SK-N-SH (cell line): ENCODE data around the gene MSH5. TPM values are rescaled to one million over a fixed set of nuclear protein-coding genes. Genes with fewer than 3 reads are reported as not detected.

Experiments used
- CTCF ChIA-PET: fragments of 300-600, 350-600 bp; formaldehyde crosslinking; extraction: SDS; loops from one replicate; lab custom pipeline; 2021; lab: Yijun Ruan, JAX
- POLR2A ChIA-PET: fragments of 350-600 bp; sonication (Branson Sonifier 250); formaldehyde crosslinking; extraction: SDS; loops from one replicate; lab custom pipeline; 2020; ENCODE audit warnings: antibody characterized with exemption, inconsistent platforms; lab: Yijun Ruan, JAX
- DNase-seq: peaks from one replicate; pipeline ENCODE4 v3.0.0; 2012
- H2AFZ ChIP-seq: fragments of 200-600 bp; sonication (generic); 2 replicates; pipeline ENCODE4 v1.8.1; 2016; ENCODE audit warnings: antibody characterized with exemption, mild to moderate bottlenecking, low read depth
- H3F3A ChIP-seq: fragments of 200-600 bp; sonication (generic); replicated peaks from 2 replicates; pipeline ENCODE3; 2016; ENCODE audit warnings: antibody characterized with exemption, mild to moderate bottlenecking; ENCODE audit not compliant: insufficient read depth
- H3K27ac ChIP-seq, 2 experiments: fragments of 200-500 bp in 1 of 2; fragments of 200-600 bp in 1 of 2; sonication (Bioruptor generic) in 1 of 2; sonication (generic), shearing (Covaris generic) in 1 of 2; 2 replicates each; pipeline versions ENCODE4 v1.5.1 to v1.6.1; 2014 to 2016; ENCODE audit warnings: low read depth in 2 of 2, inconsistent platforms in 1 of 2, low read length in 1 of 2, mild to moderate bottlenecking in 1 of 2, mixed read lengths in 1 of 2
- H3K27me3 ChIP-seq: fragments of 200-600 bp; sonication (generic), shearing (Covaris generic); 2 replicates; pipeline ENCODE4 v1.6.1; 2016; ENCODE audit warnings: mixed run types; ENCODE audit not compliant: insufficient read depth
- H3K36me3 ChIP-seq, 2 experiments: fragments of 200-500 bp in 1 of 2; fragments of 200-600 bp in 1 of 2; sonication (Bioruptor generic) in 1 of 2; sonication (generic) in 1 of 2; replicated peaks in 1 of 2; 2 replicates each; pipeline versions ENCODE3 to v1.5.1; 2014 to 2016; ENCODE audit warnings: low read length in 1 of 2, mild to moderate bottlenecking in 1 of 2; ENCODE audit not compliant: insufficient read depth in 2 of 2, control insufficient read depth in 1 of 2
- H3K4me1 ChIP-seq, 2 experiments: fragments of 200-500 bp in 1 of 2; fragments of 200-600 bp in 1 of 2; sonication (Bioruptor generic) in 1 of 2; sonication (generic), shearing (Covaris generic) in 1 of 2; 2 replicates each; pipeline versions ENCODE4 v1.5.1 to v1.6.1; 2014 to 2016; ENCODE audit warnings: low read depth in 1 of 2, low read length in 1 of 2, mixed run types in 1 of 2; ENCODE audit not compliant: insufficient read depth in 2 of 2, control insufficient read depth in 1 of 2
- H3K4me2 ChIP-seq: fragments of 200-600 bp; sonication (generic), shearing (Covaris generic); 2 replicates; pipeline ENCODE4 v1.6.1; 2017; ENCODE audit warnings: mixed run types
- H3K4me3 ChIP-seq, 2 experiments: fragments of 200-500 bp in 1 of 2; fragments of 200-600 bp in 1 of 2; sonication (Bioruptor generic) in 1 of 2; sonication (generic), shearing (Covaris generic) in 1 of 2; 2 replicates each; pipeline versions ENCODE4 v1.5.1 to v1.8.1; 2014 to 2016; ENCODE audit warnings: low read depth in 2 of 2, inconsistent platforms in 1 of 2, low read length in 1 of 2, mild to moderate bottlenecking in 1 of 2, mixed read lengths in 1 of 2, moderate library complexity in 1 of 2
- H3K79me2 ChIP-seq: fragments of 200-600 bp; sonication (generic); 2 replicates; pipeline ENCODE4 v1.8.1; 2017; ENCODE audit warnings: mild to moderate bottlenecking; ENCODE audit not compliant: insufficient read depth
- H3K9ac ChIP-seq: fragments of 200-600 bp; sonication (generic); 2 replicates; pipeline ENCODE4 v1.6.1; 2017; ENCODE audit warnings: mixed run types
- H3K9me2 ChIP-seq: fragments of 200-600 bp; sonication (generic); 2 replicates; pipeline ENCODE4 v1.6.1; 2017; ENCODE audit warnings: mixed run types
- H3K9me3 ChIP-seq: fragments of 200-600 bp; sonication (generic); 2 replicates; pipeline ENCODE4 v1.6.1; 2017; ENCODE audit warnings: mixed run types, mild to moderate bottlenecking, moderate library complexity
- H4K20me1 ChIP-seq: fragments of 200-600 bp; sonication (generic); 2 replicates; pipeline ENCODE4 v1.6.1; 2017; ENCODE audit warnings: mild to moderate bottlenecking, mixed run types; ENCODE audit not compliant: insufficient read depth
- CHD2 ChIP-seq: fragments of 150-350 bp; IDR thresholded peaks from 2 replicates; pipeline ENCODE4 v1.6.1; 2018; ENCODE audit warnings: low read length; ENCODE audit not compliant: partially characterized antibody
- EP300 ChIP-seq, 2 experiments: IDR thresholded peaks; 2 replicates each; pipeline versions ENCODE4 v1.4.0 to v1.6.1; 2012; ENCODE audit warnings: borderline replicate concordance in 1 of 2, low read depth in 1 of 2, low read length in 1 of 2
- FOSL2 ChIP-seq: IDR thresholded peaks from 2 replicates; pipeline ENCODE4 v1.4.0; 2012; ENCODE audit warnings: low read depth, mild to moderate bottlenecking, moderate library complexity, borderline replicate concordance
- FOXJ3 ChIP-seq: sonication (generic); formaldehyde crosslinking; IDR thresholded peaks from 2 replicates; pipeline ENCODE4 v1.5.1; 2020; ENCODE audit warnings: mild to moderate bottlenecking, missing genetic modification reagents
- FOXM1 ChIP-seq: IDR thresholded peaks from 2 replicates; pipeline ENCODE4 v1.4.0; 2012; ENCODE audit warnings: low read depth, mild to moderate bottlenecking
- GABPA ChIP-seq: IDR thresholded peaks from 2 replicates; pipeline ENCODE4 v1.4.0; 2012; ENCODE audit warnings: low read depth, mild to moderate bottlenecking
- IRF3 ChIP-seq: fragments of 150-350 bp; IDR thresholded peaks from 2 replicates; pipeline ENCODE4 v1.6.1; 2016; ENCODE audit warnings: mild to moderate bottlenecking, low read depth, low read length
- JUND ChIP-seq: IDR thresholded peaks from 2 replicates; pipeline ENCODE4 v1.4.0; 2012
- MAX ChIP-seq: IDR thresholded peaks from 2 replicates; pipeline ENCODE4 v1.4.0; 2012; ENCODE audit warnings: low read depth
- NRF1 ChIP-seq: IDR thresholded peaks from 2 replicates; pipeline ENCODE4 v1.6.1; 2012; ENCODE audit warnings: low read depth, mild to moderate bottlenecking, low read length
- PBX3 ChIP-seq: IDR thresholded peaks from 2 replicates; pipeline ENCODE4; 2012
- RAD21 ChIP-seq: IDR thresholded peaks from 2 replicates; pipeline ENCODE4 v1.6.1; 2012; ENCODE audit warnings: mild to moderate bottlenecking, low read length
- REST ChIP-seq: IDR thresholded peaks from 2 replicates; pipeline ENCODE4 v1.6.1; 2012; ENCODE audit warnings: mild to moderate bottlenecking, low read depth, low read length, moderate library complexity
- SIN3A ChIP-seq: IDR thresholded peaks from 2 replicates; pipeline ENCODE4 v1.6.1; 2012; ENCODE audit warnings: low read depth, mild to moderate bottlenecking, low read length, moderate library complexity, borderline replicate concordance
- SMC3 ChIP-seq: IDR thresholded peaks from 2 replicates; pipeline ENCODE4 v1.6.1; 2012; ENCODE audit warnings: low read depth, low read length, improper control_type of control experiment
- TCF12 ChIP-seq: IDR thresholded peaks from 2 replicates; pipeline ENCODE4 v1.4.0; 2012
- TEAD4 ChIP-seq: IDR thresholded peaks from 2 replicates; pipeline ENCODE4 v1.4.0; 2012; ENCODE audit warnings: mild to moderate bottlenecking, borderline replicate concordance; ENCODE audit not compliant: insufficient read depth
- USF1 ChIP-seq: IDR thresholded peaks from 2 replicates; pipeline ENCODE4 v1.4.0; 2012; ENCODE audit warnings: low read depth, borderline replicate concordance
- ZBTB33 ChIP-seq: IDR thresholded peaks from 2 replicates; pipeline ENCODE4 v1.4.0; 2012; ENCODE audit warnings: low read depth, borderline replicate concordance
- WGBS: methylation state at CpG from one replicate; pipeline ENCODE4 v1.1.6; 2017; ENCODE audit warnings: low lambda C conversion rate; 5-methylcytosine and 5-hydroxymethylcytosine counted together
- polyA plus RNA-seq, 3 experiments: library from polyadenylated mRNA; depleted of rRNA; stranded (reverse); fragments of >200 nt; gene quantifications; 2 replicates each; pipeline ENCODE4 v1.2.3, GENCODE V29; 2012

The MSH5 gene
- polyA plus RNA-seq, 1 of the 3 experiments (the other 2 are of a cell fraction): 16.0 TPM

- no peak for TF ChIP-seq IRF3
- no peak for TF ChIP-seq JUND
- TF ChIP-seq TCF12: no peak
- peak; percentile 50; the same call in 1 of the 2 replicates for TF ChIP-seq GABPA
- TF ChIP-seq CHD2: no peak
- peak; percentile 99 for TF ChIP-seq MAX
- TF ChIP-seq FOSL2: no peak
- no peak for TF ChIP-seq FOXM1
- TF ChIP-seq SIN3A: peak; percentile 91; the same call in 1 of the 2 replicates
- peak; percentile 46 for TF ChIP-seq SMC3
- TF ChIP-seq TEAD4: no peak
- peak; percentile 53 for TF ChIP-seq RAD21
- no peak; the same call in 1 of the 2 replicates for TF ChIP-seq NRF1
- TF ChIP-seq, all 33 proteins: peak for 10
Observed at GRCh38 chr6:31795616-31796298, 56.0 kb downstream of the MSH5 start, which contains the start of gene VARS1 (continued).

GRCh38 chr6:31796993-31797385 is 57.2 kb downstream of the MSH5 start:
- CTCF ChIA-PET: interaction anchor here (1.0 to 2.8 kb wide), 6 partner anchors 9 to 199 kb away, joined by 3 to 37 read pairs (median 10); partner anchors contain the start of genes HSPA1A, HSPA1L, LSM2 and LY6G5B
- POLR2A ChIA-PET: interaction anchor here (1.4 to 1.5 kb wide), 2 partner anchors 10 to 18 kb away, joined by 7 read pairs; partner anchors contain the start of genes HSPA1A, HSPA1L and LSM2
- no peaks in the 10 kb centered on the region for H3K9me2 ChIP-seq

More at GRCh38 chr6:31796993-31797385, 57.2 kb downstream of the MSH5 start:
- peaks cover 8 to 14% of the 10 kb centered on the region in 2 experiments for H3K36me3 ChIP-seq
- peak overlapping the region in 1 of 2 experiments; percentile 1; a peak in 1 of 4 replicates for H3K27ac ChIP-seq
- no peak overlapping the region for H3K4me3 ChIP-seq
- H3F3A ChIP-seq: peaks cover 20% of the 10 kb centered on the region
- H3K4me1 ChIP-seq: peaks cover 3 to 12% of the 10 kb centered on the region in 2 experiments; a peak in 3 of 4 replicates
- H3K27me3 ChIP-seq: no peaks in the 10 kb centered on the region
- no peak overlapping the region for H3K4me2 ChIP-seq
- 92% methylated on average over 2 of the region's 2 CpGs for WGBS
- TF ChIP-seq SMC3 (no peak), SIN3A (no peak), CHD2 (no peak), FOXM1 (no peak), REST (no peak), TCF12 (no peak), ZBTB33 (no peak), FOXJ3 (no peak), JUND (no peak), EP300 (IDR thresholded peaks at IDR 0.05; ENCODE audit: borderline replicate concordance in 1 of 2, low read depth in 1 of 2, low read length in 1 of 2) (no peak), USF1 (no peak), TEAD4 (no peak), PBX3 (no peak), FOSL2 (no peak)
- no peak overlapping the region for H3K9ac ChIP-seq
- H3K9me3 ChIP-seq: no peaks in the 10 kb centered on the region
- peaks cover 39% of the 10 kb centered on the region for H3K79me2 ChIP-seq
- no peaks in the 10 kb centered on the region for H4K20me1 ChIP-seq
- no peak overlapping the region for H2AFZ ChIP-seq
- no peak for DNase-seq
